Stimulated activated CD8-positive, alpha-beta memory T cell treated with anti-CD3 and anti-CD28 coated beads, Interleukin-12 subunit alpha, Interleukin-12 subunit beta, amount 100 ng/mL, for 1 hour (primary cell): ENCODE data around the gene ADCY9.

Experiments used
- DNase-seq: peaks from one replicate; pipeline ENCODE4 v3.0.0-alpha.2; 2020; ENCODE audit warnings: low read depth

The ADCY9 gene

GRCh38 chr16:4123616-4124300, 7.5 kb upstream of the ADCY9 start:
- no peak for DNase-seq

- DNase-seq, result no peak
Observed at GRCh38 chr16:4120176-4120575, 3.9 kb upstream of the ADCY9 start.

- DNase-seq, result no peak
Observed at GRCh38 chr16:4117250-4117578, 972 bp upstream of the ADCY9 start.

- DNase-seq, result no peak
Observed at GRCh38 chr16:4115949-4116318, 308 bp downstream of the ADCY9 start.

GRCh38 chr16:4115209-4115948, 863 bp downstream of the ADCY9 start:
- DNase-seq, result no peak

GRCh38 chr16:4114257-4115208, 1.7 kb downstream of the ADCY9 start:
- no peak for DNase-seq

- DNase-seq, result no peak
Observed at GRCh38 chr16:4113358-4114256, 2.6 kb downstream of the ADCY9 start.

- DNase-seq, result no peak
Observed at GRCh38 chr16:4111748-4112696, 4.2 kb downstream of the ADCY9 start.

- no peak for DNase-seq
Observed at GRCh38 chr16:4110680-4111079, 5.6 kb downstream of the ADCY9 start.

- no peak for DNase-seq
Observed at GRCh38 chr16:4110065-4110464, 6.2 kb downstream of the ADCY9 start.

GRCh38 chr16:4109250-4109736, 6.9 kb downstream of the ADCY9 start:
- DNase-seq, result no peak

GRCh38 chr16:4106516-4106915, 9.7 kb downstream of the ADCY9 start:
- no peak for DNase-seq

- no peak for DNase-seq
Observed at GRCh38 chr16:4105848-4106247, 10.4 kb downstream of the ADCY9 start.

GRCh38 chr16:4103745-4104144, 12.5 kb downstream of the ADCY9 start:
- no peak for DNase-seq

GRCh38 chr16:4101421-4102219, 14.6 kb downstream of the ADCY9 start:
- DNase-seq, result no peak

- no peak for DNase-seq
Observed at GRCh38 chr16:4098501-4098900, 17.7 kb downstream of the ADCY9 start.

- no peak for DNase-seq
Observed at GRCh38 chr16:4097826-4098240, 18.4 kb downstream of the ADCY9 start.

GRCh38 chr16:4096509-4096908, 19.7 kb downstream of the ADCY9 start:
- DNase-seq, result no peak

- no peak for DNase-seq
Observed at GRCh38 chr16:4094127-4094773, 22.0 kb downstream of the ADCY9 start.
